K562 (cell line): ENCODE data around the gene ERFL. TPM values are rescaled to one million over a fixed set of nuclear protein-coding genes. Genes with fewer than 3 reads are reported as not detected.

ENCODE experiments used
- ASH1L ChIP-seq: fragments of 450-650 bp; IDR thresholded peaks from 2 replicates; pipeline ENCODE4 v1.6.1; 2018; ENCODE audit warnings: borderline replicate concordance, mild to moderate bottlenecking, low read depth; ENCODE audit not compliant: partially characterized antibody
- ATF1 ChIP-seq, 2 experiments: fragments of 450-650 bp in 1 of 2; IDR thresholded peaks; 2 replicates each; pipeline ENCODE4 v1.6.1; 2016; ENCODE audit warnings: missing compliant biosample characterization in 1 of 2, missing genetic modification characterization in 1 of 2
- BACH1 ChIP-seq: fragments of 200-800 bp; sonication (Bioruptor generic); IDR thresholded peaks from 2 replicates; pipeline ENCODE4 v1.6.1; 2016; ENCODE audit warnings: missing genetic modification characterization, missing compliant biosample characterization
- CEBPZ ChIP-seq: fragments of 150-350 bp; IDR thresholded peaks from 2 replicates; pipeline ENCODE4 v1.6.1; 2014; ENCODE audit warnings: low read depth, mild to moderate bottlenecking, low read length, borderline replicate concordance
- MYBL2 ChIP-seq, 2 experiments: fragments of 450-650 bp in 1 of 2; sonication (generic) in 1 of 2; formaldehyde crosslinking in 1 of 2; IDR thresholded peaks; 2 replicates each; pipeline versions ENCODE4 v1.6.1 to v1.8.1; 2017 to 2022; ENCODE audit warnings: borderline replicate concordance in 1 of 2, inconsistent platforms in 1 of 2, low read depth in 1 of 2, mild to moderate bottlenecking in 1 of 2, missing genetic modification reagents in 1 of 2, moderate library complexity in 1 of 2
- NELFE ChIP-seq: IDR thresholded peaks from 2 replicates; pipeline ENCODE4 v1.6.1; 2011; ENCODE audit warnings: mild to moderate bottlenecking; ENCODE audit not compliant: insufficient read depth, insufficient read length
- THAP12 ChIP-seq: fragments of 250-450 bp; sonication (Bioruptor Pico); IDR thresholded peaks from 2 replicates; pipeline ENCODE4 v1.9.0; 2021; ENCODE audit warnings: mild to moderate bottlenecking, inconsistent platforms
- ZBTB49 ChIP-seq: sonication (generic); formaldehyde crosslinking; IDR thresholded peaks from 2 replicates; pipeline ENCODE4 v1.8.0; 2022; ENCODE audit warnings: missing genetic modification reagents, mild to moderate bottlenecking, borderline replicate concordance
- ZNF124 ChIP-seq: sonication (generic); formaldehyde crosslinking; IDR thresholded peaks from 2 replicates; pipeline ENCODE4 v1.8.1; 2022; ENCODE audit warnings: missing genetic modification reagents
- ZZZ3 ChIP-seq: fragments of 450-650 bp; IDR thresholded peaks from 2 replicates; pipeline ENCODE4 v1.6.1; 2016; ENCODE audit warnings: antibody characterized with exemption, mild to moderate bottlenecking, moderate library complexity
- polyA plus RNA-seq, 8 experiments: library from polyadenylated mRNA; depleted of rRNA in 4 of 8; stranded (reverse) in 5 of 8; unstranded in 3 of 8; fragments of >200 nt; fragmentation: Nextera tagmentation in 2 of 8; fragmentation: Illumina TruSeq in 1 of 8; extraction: Ambion mirVana in 2 of 8; extraction: Trizol in 1 of 8; gene quantifications; 2 replicates each; pipeline versions ENCODE4 v1.2.1 to v1.2.3, GENCODE V29; 2011 to 2014; ENCODE audit warnings: inconsistent platforms in 1 of 8, missing spikeins in 1 of 8
- total RNA-seq, 7 experiments: library from RNA; depleted of rRNA in 6 of 7; stranded (reverse); fragments of >200 nt in 6 of 7; fragmentation: Illumina TruSeq in 2 of 7; extraction: Trizol in 2 of 7; gene quantifications; 2 replicates each; pipeline versions ENCODE4 v1.2.1 to v1.2.3, GENCODE V29; 2011 to 2021; ENCODE audit warnings: low replicate concordance in 1 of 7
- TF ChIP-seq, protein P1 (sequence below): fragments of 450-650 bp; IDR thresholded peaks from 2 replicates; pipeline ENCODE4 v1.6.1; 2016; ENCODE audit warnings: low read depth, mild to moderate bottlenecking, moderate library complexity
- TF ChIP-seq, protein P2 (sequence below): conservative IDR thresholded peaks from 2 replicates; pipeline ENCODE4 v1.6.1; 2011; ENCODE audit warnings: low read depth, mild to moderate bottlenecking, low read length; ENCODE audit not compliant: control insufficient read depth

Gene ERFL
- total and polyA plus RNA-seq, 9 of the 15 experiments (the other 6 are each of a cell fraction or from before 2014, with no cell fraction given) = 0.07 to 0.75 (median 0.32) TPM; not detected in 4

GRCh38 chr19:41871573-41872383 is 56.5 kb downstream of the ERFL start (continued):
- TF ChIP-seq CEBPZ = no peak
- TF ChIP-seq ZBTB49 (CRISPR knock-in tag) = no peak
- TF ChIP-seq, protein P1, sequence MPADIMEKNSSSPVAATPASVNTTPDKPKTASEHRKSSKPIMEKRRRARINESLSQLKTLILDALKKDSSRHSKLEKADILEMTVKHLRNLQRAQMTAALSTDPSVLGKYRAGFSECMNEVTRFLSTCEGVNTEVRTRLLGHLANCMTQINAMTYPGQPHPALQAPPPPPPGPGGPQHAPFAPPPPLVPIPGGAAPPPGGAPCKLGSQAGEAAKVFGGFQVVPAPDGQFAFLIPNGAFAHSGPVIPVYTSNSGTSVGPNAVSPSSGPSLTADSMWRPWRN = no peak
- no peak for TF ChIP-seq NELFE
- TF ChIP-seq THAP12 (CRISPR knock-in tag) = no peak; the same call in 1 of the 2 replicates
- TF ChIP-seq ATF1 (CRISPR knock-in tag; IDR thresholded peaks at IDR 0.05) = no peak
- TF ChIP-seq ATF1 (tag; IDR thresholded peaks at IDR 0.05) = no peak
- TF ChIP-seq MYBL2 (IDR thresholded peaks at IDR 0.05; ENCODE audit: low read depth) = no peak
- TF ChIP-seq MYBL2 (CRISPR knock-in tag; IDR thresholded peaks at IDR 0.05; ENCODE audit: borderline replicate concordance) = no peak
- TF ChIP-seq ZNF124 = no peak
- no peak for TF ChIP-seq ASH1L
- no peak for TF ChIP-seq ZZZ3
- TF ChIP-seq, protein P2, sequence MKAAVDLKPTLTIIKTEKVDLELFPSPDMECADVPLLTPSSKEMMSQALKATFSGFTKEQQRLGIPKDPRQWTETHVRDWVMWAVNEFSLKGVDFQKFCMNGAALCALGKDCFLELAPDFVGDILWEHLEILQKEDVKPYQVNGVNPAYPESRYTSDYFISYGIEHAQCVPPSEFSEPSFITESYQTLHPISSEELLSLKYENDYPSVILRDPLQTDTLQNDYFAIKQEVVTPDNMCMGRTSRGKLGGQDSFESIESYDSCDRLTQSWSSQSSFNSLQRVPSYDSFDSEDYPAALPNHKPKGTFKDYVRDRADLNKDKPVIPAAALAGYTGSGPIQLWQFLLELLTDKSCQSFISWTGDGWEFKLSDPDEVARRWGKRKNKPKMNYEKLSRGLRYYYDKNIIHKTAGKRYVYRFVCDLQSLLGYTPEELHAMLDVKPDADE = no peak
- no peak for TF ChIP-seq BACH1 (tag)
